IPS-18a (cell line): Measurements from ENCODE around the gene FBLN7.

Experiments
- H3K27ac ChIP-seq: one replicate; pipeline ENCODE4 v1.5.1; 2013; ENCODE audit warnings: low read length
- H3K27me3 ChIP-seq: one replicate; pipeline ENCODE4 v1.6.1; 2013; ENCODE audit warnings: mild to moderate bottlenecking, low read length; ENCODE audit not compliant: control insufficient read depth, insufficient read depth
- H3K36me3 ChIP-seq: one replicate; pipeline ENCODE4 v1.6.1; 2013; ENCODE audit warnings: low read depth, low read length; ENCODE audit not compliant: control insufficient read depth
- H3K4me1 ChIP-seq: one replicate; pipeline ENCODE4 v1.6.1; 2013; ENCODE audit warnings: low read depth, low read length; ENCODE audit not compliant: control insufficient read depth
- H3K4me3 ChIP-seq: one replicate; pipeline ENCODE4 v1.5.1; 2013; ENCODE audit warnings: low read length
- H3K9ac ChIP-seq: one replicate; pipeline ENCODE4 v1.6.1; 2013; ENCODE audit warnings: mild to moderate bottlenecking, low read length, moderate library complexity
- H3K9me3 ChIP-seq: one replicate; pipeline ENCODE4 v1.6.1; 2013; ENCODE audit warnings: low read depth, low read length; ENCODE audit not compliant: control insufficient read depth

FBLN7 gene

DNA sequence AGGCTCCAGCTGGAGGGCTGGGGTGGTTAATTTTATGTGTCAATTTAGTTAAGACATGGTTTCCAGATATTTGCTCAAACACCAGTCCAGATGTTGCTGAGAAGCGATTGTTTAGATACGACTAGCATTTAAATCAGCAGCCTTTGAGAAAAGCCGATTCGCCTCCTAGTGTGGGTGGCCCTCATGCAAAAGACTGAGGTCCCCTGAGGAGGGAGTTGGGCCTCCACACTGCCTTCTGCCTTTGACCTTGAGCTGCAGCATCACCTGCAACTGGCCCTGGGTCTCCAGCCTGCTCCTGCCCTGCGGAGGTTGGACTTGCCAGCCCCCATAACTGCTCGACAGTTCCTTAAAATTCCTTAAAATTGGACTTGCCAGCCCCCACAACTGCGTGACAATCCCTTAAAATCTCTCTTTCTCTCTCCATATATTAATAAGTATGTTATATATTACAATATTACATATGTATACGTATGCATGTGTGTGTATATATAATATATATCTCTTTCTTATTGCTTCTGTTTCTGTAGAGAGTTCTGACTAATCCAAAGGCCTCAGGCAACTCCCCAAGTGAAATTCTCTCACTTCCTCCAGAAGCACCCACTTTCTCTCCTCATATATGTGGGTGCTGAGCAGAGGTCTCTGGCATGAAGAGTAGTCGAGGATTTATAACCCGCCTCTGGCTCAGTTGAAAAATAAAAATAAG is 14.4 kb downstream of the FBLN7 start:
- no peaks in the 10 kb centered on the region for H3K36me3 ChIP-seq
- no peaks in the 10 kb centered on the region for H3K4me1 ChIP-seq
- H3K27ac ChIP-seq, result no peak overlapping the region
- H3K27me3 ChIP-seq, result no peaks in the 10 kb centered on the region
- H3K4me3 ChIP-seq, result no peak overlapping the region
- no peaks in the 10 kb centered on the region for H3K9me3 ChIP-seq
- H3K9ac ChIP-seq, result no peak overlapping the region

GRCh38 chr2:112153179-112153490 is 14.9 kb downstream of the FBLN7 start:
- no peaks in the 10 kb centered on the region for H3K9me3 ChIP-seq
- H3K36me3 ChIP-seq, result no peaks in the 10 kb centered on the region
- no peak overlapping the region for H3K9ac ChIP-seq
- no peak overlapping the region for H3K27ac ChIP-seq
- H3K27me3 ChIP-seq, result no peaks in the 10 kb centered on the region
- no peak overlapping the region for H3K4me3 ChIP-seq
- no peaks in the 10 kb centered on the region for H3K4me1 ChIP-seq

GRCh38 chr2:112153501-112153900 is 15.3 kb downstream of the FBLN7 start:
- Histone ChIP-seq H3K36me3 (no peaks in the 10 kb centered on the region), H3K9me3 (no peaks in the 10 kb centered on the region), H3K4me1 (no peaks in the 10 kb centered on the region), H3K27me3 (no peaks in the 10 kb centered on the region), H3K9ac (no peak overlapping the region), H3K4me3 (no peak overlapping the region), H3K27ac (no peak overlapping the region)

DNA sequence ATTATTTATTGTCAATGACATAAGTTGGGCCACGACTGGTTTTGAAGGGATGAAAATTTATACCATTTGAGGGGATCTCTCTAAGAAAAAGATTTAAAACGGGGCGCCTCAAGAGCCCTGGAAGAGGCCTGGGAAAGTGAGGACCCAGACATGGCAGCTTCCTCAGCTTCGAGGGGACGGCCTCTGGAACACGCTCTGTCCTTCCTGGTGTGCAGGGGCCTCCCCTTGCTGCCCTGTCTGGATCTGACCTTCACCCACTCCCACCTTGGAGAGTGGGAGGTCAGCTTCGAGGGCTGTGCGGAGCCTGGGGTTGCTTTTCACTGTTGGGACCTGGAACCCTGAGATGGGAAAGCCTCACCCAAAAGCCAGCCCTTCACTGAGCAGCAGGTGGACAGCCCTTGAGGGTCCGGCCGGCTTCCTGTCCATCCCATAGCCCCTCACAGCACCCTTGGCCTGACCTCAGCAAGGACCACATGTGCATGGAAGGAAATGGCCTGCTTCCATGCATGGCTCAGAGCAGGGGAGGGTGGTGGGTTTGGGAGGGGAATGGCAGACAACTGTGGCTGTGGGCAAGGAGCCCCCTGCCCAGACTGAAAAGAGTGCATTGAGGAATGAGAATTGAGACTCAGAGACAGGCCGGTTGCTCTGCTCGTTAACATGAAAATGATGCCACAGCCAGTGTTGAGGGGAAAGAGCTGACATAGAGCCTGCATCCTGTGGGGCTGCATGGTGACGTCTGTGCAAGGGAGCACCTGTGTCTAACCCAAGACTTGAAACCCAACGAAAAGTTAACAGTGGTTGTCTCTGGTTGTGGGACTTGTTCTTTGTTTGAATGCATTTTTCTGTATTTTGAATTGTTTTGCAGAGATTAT is 16.3 kb downstream of the FBLN7 start:
- Histone ChIP-seq H3K4me3 (no peak overlapping the region), H3K27me3 (no peaks in the 10 kb centered on the region), H3K9me3 (no peaks in the 10 kb centered on the region), H3K4me1 (no peaks in the 10 kb centered on the region), H3K9ac (no peak overlapping the region), H3K36me3 (no peaks in the 10 kb centered on the region), H3K27ac (no peak overlapping the region)

DNA sequence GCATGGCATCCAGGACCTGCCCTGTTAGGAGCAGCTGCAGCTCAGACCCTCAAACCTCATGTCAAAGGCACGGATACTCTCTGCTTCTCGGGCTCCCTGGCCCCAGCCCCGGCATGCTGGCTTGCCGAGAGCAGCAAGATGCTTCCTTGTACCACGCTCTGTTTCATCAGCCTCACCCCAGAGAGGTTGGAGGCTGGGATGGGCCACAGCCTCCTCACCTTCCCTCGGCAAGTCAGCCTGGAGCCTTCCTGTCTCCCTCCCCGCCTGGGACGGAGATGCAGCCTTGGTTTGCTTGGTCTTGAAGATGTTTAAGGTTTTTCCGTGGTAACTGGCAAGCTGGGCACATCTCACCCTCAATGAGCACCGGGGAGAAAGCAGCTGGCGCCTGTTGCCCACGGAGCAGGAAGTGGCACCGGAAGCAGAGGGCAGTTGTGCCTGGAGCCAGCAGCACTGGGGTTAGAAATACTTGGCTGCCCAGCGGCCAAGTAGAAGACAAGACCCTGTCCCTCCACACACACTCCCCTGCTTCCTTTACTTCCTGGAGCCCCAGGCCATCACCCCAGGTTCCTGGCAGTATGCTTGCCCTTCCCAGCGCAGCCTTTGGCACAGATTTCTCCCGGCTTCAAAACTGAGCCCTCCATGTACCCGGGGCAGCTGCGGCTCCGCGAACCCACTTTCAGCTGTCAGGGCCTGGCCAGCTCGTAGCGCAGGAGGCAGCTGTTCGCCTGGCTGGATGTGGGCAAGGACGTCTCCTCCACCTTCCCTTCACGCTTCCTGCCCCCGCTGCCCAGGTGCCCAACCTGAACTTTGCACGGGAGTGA is 17.4 kb downstream of the FBLN7 start:
- H3K9me3 ChIP-seq, result no peaks in the 10 kb centered on the region
- no peaks in the 10 kb centered on the region for H3K27me3 ChIP-seq
- no peaks in the 10 kb centered on the region for H3K4me1 ChIP-seq
- no peaks in the 10 kb centered on the region for H3K36me3 ChIP-seq
- no peak overlapping the region for H3K9ac ChIP-seq
- H3K27ac ChIP-seq, result no peak overlapping the region
- no peak overlapping the region for H3K4me3 ChIP-seq

- Histone ChIP-seq H3K27ac (no peak overlapping the region), H3K9me3 (no peaks in the 10 kb centered on the region), H3K4me1 (no peaks in the 10 kb centered on the region), H3K27me3 (no peaks in the 10 kb centered on the region), H3K4me3 (no peak overlapping the region), H3K9ac (no peak overlapping the region), H3K36me3 (no peaks in the 10 kb centered on the region)
These were observed 18.2 kb downstream of the FBLN7 start for GRCh38 chr2:112156152-112156986.

DNA sequence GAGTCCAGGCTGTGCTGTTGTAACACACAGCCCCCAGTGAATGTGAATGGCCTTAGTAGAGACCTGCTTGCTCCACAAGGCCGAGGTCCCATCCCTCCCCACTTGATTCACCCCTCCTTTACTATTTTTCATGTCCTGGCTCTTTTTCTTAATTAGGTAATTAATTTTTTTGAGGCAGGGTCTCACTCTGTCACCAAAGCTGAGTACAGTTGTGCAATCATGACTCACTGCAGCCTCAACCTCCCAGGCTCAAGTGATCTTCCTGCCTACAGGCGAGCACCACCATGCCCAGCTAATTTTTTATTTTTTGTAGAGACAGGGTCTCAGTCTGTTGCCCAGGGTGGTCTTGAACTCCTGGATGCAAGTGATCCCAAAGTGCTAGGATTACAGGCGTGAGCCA is 19.3 kb downstream of the FBLN7 start:
- H3K27ac ChIP-seq, result no peak overlapping the region
- H3K9me3 ChIP-seq, result no peaks in the 10 kb centered on the region
- H3K9ac ChIP-seq, result no peak overlapping the region
- no peaks in the 10 kb centered on the region for H3K27me3 ChIP-seq
- no peak overlapping the region for H3K4me3 ChIP-seq
- H3K4me1 ChIP-seq, result no peaks in the 10 kb centered on the region
- no peaks in the 10 kb centered on the region for H3K36me3 ChIP-seq

DNA sequence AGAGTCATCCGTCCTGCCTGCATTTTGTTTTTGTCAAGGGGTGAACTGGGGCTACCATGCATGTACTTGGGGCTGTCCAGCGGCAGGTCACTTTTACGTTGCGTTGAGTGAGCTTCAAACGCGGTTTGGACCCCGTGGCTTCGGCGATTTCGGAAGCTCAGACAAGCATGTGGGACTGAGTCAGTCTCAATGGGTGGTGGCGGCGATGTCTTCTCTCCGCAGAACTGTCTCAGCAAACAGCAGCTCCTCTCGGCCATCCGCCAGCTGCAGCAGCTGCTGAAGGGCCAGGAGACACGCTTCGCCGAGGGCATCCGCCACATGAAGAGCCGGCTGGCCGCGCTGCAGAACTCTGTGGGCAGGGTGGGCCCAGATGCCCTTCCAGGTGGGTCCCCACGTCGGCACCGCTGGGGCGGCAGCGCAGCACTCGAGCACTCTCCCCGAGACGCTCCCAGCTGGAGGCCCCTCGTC is 21.3 kb downstream of the FBLN7 start:
- H3K4me3 ChIP-seq, result no peak overlapping the region
- H3K27me3 ChIP-seq, result no peaks in the 10 kb centered on the region
- H3K9ac ChIP-seq, result no peak overlapping the region
- no peaks in the 10 kb centered on the region for H3K4me1 ChIP-seq
- no peaks in the 10 kb centered on the region for H3K9me3 ChIP-seq
- H3K27ac ChIP-seq, result no peak overlapping the region
- no peaks in the 10 kb centered on the region for H3K36me3 ChIP-seq

GRCh38 chr2:112160283-112161250 is 22.4 kb downstream of the FBLN7 start:
- Histone ChIP-seq H3K9me3 (no peaks in the 10 kb centered on the region), H3K27ac (no peak overlapping the region), H3K36me3 (no peaks in the 10 kb centered on the region), H3K9ac (no peak overlapping the region), H3K4me3 (no peak overlapping the region), H3K4me1 (no peaks in the 10 kb centered on the region), H3K27me3 (no peaks in the 10 kb centered on the region)

GRCh38 chr2:112161431-112162145 is 23.4 kb downstream of the FBLN7 start:
- H3K36me3 ChIP-seq, result no peaks in the 10 kb centered on the region
- no peak overlapping the region for H3K9ac ChIP-seq
- no peak overlapping the region for H3K4me3 ChIP-seq
- no peaks in the 10 kb centered on the region for H3K27me3 ChIP-seq
- H3K9me3 ChIP-seq, result no peaks in the 10 kb centered on the region
- no peak overlapping the region for H3K27ac ChIP-seq
- H3K4me1 ChIP-seq, result no peaks in the 10 kb centered on the region
